SK-N-SH (cell line): Measurements from ENCODE around the gene C17orf75.

Source experiments
- EZH2phosphoT487 ChIP-seq: fragments of 200-600 bp; sonication (generic); IDR thresholded peaks from 2 replicates; pipeline ENCODE4 v1.6.1; 2017; ENCODE audit warnings: low read depth, mixed run types, mild to moderate bottlenecking, antibody characterized with exemption, moderate library complexity, borderline replicate concordance
- JUND ChIP-seq: IDR thresholded peaks from 2 replicates; pipeline ENCODE4 v1.4.0; 2012
- RFX5 ChIP-seq: IDR thresholded peaks from 2 replicates; pipeline ENCODE4 v1.6.1; 2012; ENCODE audit warnings: mild to moderate bottlenecking, improper control_type of control experiment, low read length
- SIN3A ChIP-seq: IDR thresholded peaks from 2 replicates; pipeline ENCODE4 v1.6.1; 2012; ENCODE audit warnings: low read depth, mild to moderate bottlenecking, low read length, moderate library complexity, borderline replicate concordance
- SMC3 ChIP-seq: IDR thresholded peaks from 2 replicates; pipeline ENCODE4 v1.6.1; 2012; ENCODE audit warnings: low read depth, low read length, improper control_type of control experiment
- USF2 ChIP-seq: fragments of 150-350 bp; IDR thresholded peaks from 2 replicates; pipeline ENCODE4 v1.6.1; 2017; ENCODE audit warnings: antibody characterized with exemption, low read length, low read depth, borderline replicate concordance
- TF ChIP-seq, protein P1 (sequence below): fragments of 200-600 bp; sonication (generic); IDR thresholded peaks from 2 replicates; pipeline ENCODE4 v1.6.1; 2017; ENCODE audit warnings: antibody characterized with exemption, mild to moderate bottlenecking, moderate library complexity
- TF ChIP-seq, protein P2 (sequence below): IDR thresholded peaks from 2 replicates; pipeline ENCODE4; 2012

DNA sequence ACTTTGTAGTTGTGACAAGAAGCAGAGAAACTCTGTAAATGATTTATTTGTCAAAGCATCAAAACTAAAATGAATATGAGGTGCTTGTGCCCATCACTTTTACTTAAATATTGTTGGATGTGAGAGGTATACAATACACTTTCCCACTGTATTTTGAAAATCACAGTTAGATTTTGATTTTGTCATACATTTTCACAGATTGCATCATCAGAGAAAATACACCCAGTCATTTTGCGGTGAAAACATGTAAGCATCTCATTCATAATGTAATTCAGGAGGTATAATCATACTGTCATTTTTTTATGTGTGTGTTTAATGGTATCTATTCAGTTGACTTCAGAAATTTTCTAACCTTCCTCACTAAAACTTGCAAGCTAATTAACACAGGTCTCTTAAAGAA is 19.3 kb upstream of the C17orf75 start:
- TF ChIP-seq, protein P1, sequence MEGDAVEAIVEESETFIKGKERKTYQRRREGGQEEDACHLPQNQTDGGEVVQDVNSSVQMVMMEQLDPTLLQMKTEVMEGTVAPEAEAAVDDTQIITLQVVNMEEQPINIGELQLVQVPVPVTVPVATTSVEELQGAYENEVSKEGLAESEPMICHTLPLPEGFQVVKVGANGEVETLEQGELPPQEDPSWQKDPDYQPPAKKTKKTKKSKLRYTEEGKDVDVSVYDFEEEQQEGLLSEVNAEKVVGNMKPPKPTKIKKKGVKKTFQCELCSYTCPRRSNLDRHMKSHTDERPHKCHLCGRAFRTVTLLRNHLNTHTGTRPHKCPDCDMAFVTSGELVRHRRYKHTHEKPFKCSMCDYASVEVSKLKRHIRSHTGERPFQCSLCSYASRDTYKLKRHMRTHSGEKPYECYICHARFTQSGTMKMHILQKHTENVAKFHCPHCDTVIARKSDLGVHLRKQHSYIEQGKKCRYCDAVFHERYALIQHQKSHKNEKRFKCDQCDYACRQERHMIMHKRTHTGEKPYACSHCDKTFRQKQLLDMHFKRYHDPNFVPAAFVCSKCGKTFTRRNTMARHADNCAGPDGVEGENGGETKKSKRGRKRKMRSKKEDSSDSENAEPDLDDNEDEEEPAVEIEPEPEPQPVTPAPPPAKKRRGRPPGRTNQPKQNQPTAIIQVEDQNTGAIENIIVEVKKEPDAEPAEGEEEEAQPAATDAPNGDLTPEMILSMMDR, result no peak
- TF ChIP-seq EZH2phosphoT487 (no peak), JUND (no peak), USF2 (no peak), SIN3A (no peak), SMC3 (no peak), RFX5 (no peak)
- TF ChIP-seq, protein P2, sequence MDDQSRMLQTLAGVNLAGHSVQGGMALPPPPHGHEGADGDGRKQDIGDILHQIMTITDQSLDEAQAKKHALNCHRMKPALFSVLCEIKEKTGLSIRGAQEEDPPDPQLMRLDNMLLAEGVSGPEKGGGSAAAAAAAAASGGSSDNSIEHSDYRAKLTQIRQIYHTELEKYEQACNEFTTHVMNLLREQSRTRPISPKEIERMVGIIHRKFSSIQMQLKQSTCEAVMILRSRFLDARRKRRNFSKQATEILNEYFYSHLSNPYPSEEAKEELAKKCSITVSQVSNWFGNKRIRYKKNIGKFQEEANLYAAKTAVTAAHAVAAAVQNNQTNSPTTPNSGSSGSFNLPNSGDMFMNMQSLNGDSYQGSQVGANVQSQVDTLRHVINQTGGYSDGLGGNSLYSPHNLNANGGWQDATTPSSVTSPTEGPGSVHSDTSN, result no peak
